WTC11 (cell line): ENCODE results near the gene CDKN1C. TPM values are rescaled to one million over a fixed set of nuclear protein-coding genes. Genes with fewer than 3 reads are reported as not detected.

ENCODE experiments used
- ATAC-seq: fragments of 200-7000 bp; cut with Tn5 transposase; 2 replicates; pipeline ENCODE4 v1.10.0; 2021; ENCODE audit warnings: mild to moderate bottlenecking, moderate library complexity
- CTCF ChIA-PET: fragments of 300-600 bp; sonication (Branson Sonifier 250); formaldehyde crosslinking; loops from one replicate; lab custom pipeline; 2021; ENCODE audit warnings: antibody characterized with exemption; lab: Charles Lee
- POLR2A ChIA-PET: fragments of 350-600 bp; sonication (Branson Sonifier 250); formaldehyde crosslinking; loops from one replicate; lab custom pipeline; 2021; ENCODE audit warnings: antibody characterized with exemption; lab: Charles Lee
- DNase-seq: peaks from one replicate; pipeline ENCODE4 v3.0.0; 2021; ENCODE audit warnings: low spot score
- H3K27ac Mint-ChIP-seq: 2 replicates; pipeline ENCODE4 v1.8.0; 2021; ENCODE audit warnings: mixed read lengths
- H3K27me3 Mint-ChIP-seq: 2 replicates; pipeline ENCODE4 v1.8.0; 2021; ENCODE audit warnings: low read depth, mild to moderate bottlenecking, moderate library complexity, mixed read lengths
- H3K36me3 Mint-ChIP-seq: 2 replicates; pipeline ENCODE4 v1.8.0; 2021; ENCODE audit warnings: mixed read lengths
- H3K4me1 Mint-ChIP-seq: 2 replicates; pipeline ENCODE4 v1.8.0; 2022; ENCODE audit warnings: mixed read lengths
- H3K4me3 Mint-ChIP-seq: 2 replicates; pipeline ENCODE4 v1.8.0; 2021; ENCODE audit warnings: mild to moderate bottlenecking, moderate library complexity, mixed read lengths
- H3K9me3 Mint-ChIP-seq: 2 replicates; pipeline ENCODE4 v1.8.0; 2021; ENCODE audit warnings: mixed read lengths
- ARID4B ChIP-seq: sonication (generic); formaldehyde crosslinking; IDR thresholded peaks from 2 replicates; pipeline ENCODE4 v1.8.0; 2023; ENCODE audit warnings: missing genetic modification reagents, mild to moderate bottlenecking, borderline replicate concordance
- ATF1 ChIP-seq: sonication (generic); formaldehyde crosslinking; IDR thresholded peaks from 2 replicates; pipeline ENCODE4 v1.8.1; 2023; ENCODE audit warnings: mild to moderate bottlenecking, moderate library complexity, missing genetic modification reagents
- ATF3 ChIP-seq: sonication (generic); formaldehyde crosslinking; conservative IDR thresholded peaks from 2 replicates; pipeline ENCODE4 v1.8.1; 2022; ENCODE audit warnings: mild to moderate bottlenecking, missing genetic modification reagents
- CTCF ChIP-seq: fragments of 200-600 bp; IDR thresholded peaks from 2 replicates; pipeline ENCODE4 v1.8.0; 2022; ENCODE audit warnings: antibody characterized with exemption
- ESRRA ChIP-seq: sonication (generic); formaldehyde crosslinking; IDR thresholded peaks from 2 replicates; pipeline ENCODE4 v1.8.1; 2022; ENCODE audit warnings: mild to moderate bottlenecking, missing genetic modification reagents, borderline replicate concordance
- FOXP4 ChIP-seq: sonication (generic); formaldehyde crosslinking; IDR thresholded peaks from 2 replicates; pipeline ENCODE4 v1.8.0; 2022; ENCODE audit warnings: mild to moderate bottlenecking, missing genetic modification reagents
- GRHL2 ChIP-seq: fragments of 250-450 bp; sonication (Bioruptor Pico); IDR thresholded peaks from 2 replicates; pipeline ENCODE4 v1.8.0; 2022; ENCODE audit warnings: mild to moderate bottlenecking, moderate library complexity; ENCODE audit not compliant: insufficient replicate concordance, severe bottlenecking
- HMGXB4 ChIP-seq: sonication (generic); formaldehyde crosslinking; IDR thresholded peaks from 2 replicates; pipeline ENCODE4 v1.8.1; 2023; ENCODE audit warnings: mild to moderate bottlenecking, moderate library complexity, missing genetic modification reagents
- JUN ChIP-seq: sonication (generic); formaldehyde crosslinking; IDR thresholded peaks from 2 replicates; pipeline ENCODE4 v1.8.0; 2023; ENCODE audit warnings: mild to moderate bottlenecking, missing genetic modification reagents
- OVOL2 ChIP-seq: fragments of 250-450 bp; sonication (Bioruptor Pico); IDR thresholded peaks from 2 replicates; pipeline ENCODE4 v1.9.0; 2021; ENCODE audit warnings: mild to moderate bottlenecking, borderline replicate concordance
- SMAD3 ChIP-seq: sonication (generic); formaldehyde crosslinking; IDR thresholded peaks from 2 replicates; pipeline ENCODE4 v1.8.0; 2022; ENCODE audit warnings: missing genetic modification reagents, mild to moderate bottlenecking, borderline replicate concordance
- SMAD4 ChIP-seq: sonication (generic); formaldehyde crosslinking; IDR thresholded peaks from 2 replicates; pipeline ENCODE4 v1.8.0; 2022; ENCODE audit warnings: mild to moderate bottlenecking, missing genetic modification reagents
- SP1 ChIP-seq: sonication (generic); formaldehyde crosslinking; conservative IDR thresholded peaks from 2 replicates; pipeline ENCODE4 v1.8.1; 2022; ENCODE audit warnings: missing genetic modification reagents
- ZBTB21 ChIP-seq: sonication (generic); formaldehyde crosslinking; IDR thresholded peaks from 2 replicates; pipeline ENCODE4 v1.8.1; 2023; ENCODE audit warnings: mild to moderate bottlenecking, missing genetic modification reagents, borderline replicate concordance
- ZBTB43 ChIP-seq: sonication (generic); formaldehyde crosslinking; IDR thresholded peaks from 2 replicates; pipeline ENCODE4 v1.8.1; 2023; ENCODE audit warnings: mild to moderate bottlenecking, missing genetic modification reagents
- ZNF263 ChIP-seq: sonication (generic); formaldehyde crosslinking; IDR thresholded peaks from 2 replicates; pipeline ENCODE4 v1.8.1; 2022; ENCODE audit warnings: low read depth, mild to moderate bottlenecking, moderate library complexity, missing genetic modification reagents
- total RNA-seq: library from RNA; stranded (reverse); gene quantifications from 3 replicates; pipeline ENCODE4 v1.2.3, GENCODE V29; 2021

CDKN1C gene
- total RNA-seq, 1 experiment from 2014 or later = 25.0 TPM

- TF ChIP-seq JUN (no peak), SMAD3 (CRISPR knock-in tag) (no peak), ARID4B (CRISPR knock-in tag) (no peak), SP1 (no peak), OVOL2 (CRISPR knock-in tag) (no peak), ATF3 (CRISPR knock-in tag) (no peak), ZBTB43 (no peak), ZBTB21 (CRISPR knock-in tag) (no peak), FOXP4 (CRISPR knock-in tag) (no peak)
Measured at GRCh38 chr11:2878782-2879181, 6.8 kb downstream of the CDKN1C start (continued).

- Mint-ChIP-seq H3K27me3 (peaks cover 96% of the 10 kb centered on the region), H3K4me3 (no peak overlapping the region), H3K27ac (no peak overlapping the region), H3K36me3 (peaks cover 6% of the 10 kb centered on the region; the same call in 1 of the 2 replicates), H3K9me3 (peaks cover 24% of the 10 kb centered on the region), H3K4me1 (peaks cover 4% of the 10 kb centered on the region)
- ChIA-PET POLR2A (no interaction called here), CTCF (interaction anchor here (1.7 kb wide), 1 partner anchor 15 kb away, joined by 12 read pairs; no protein-coding TSS in a partner anchor)
- no peak for ATAC-seq
- TF ChIP-seq ATF1 (CRISPR knock-in tag) (no peak), ESRRA (CRISPR knock-in tag) (no peak), SP1 (no peak), CTCF (no peak)
- DNase-seq = no peak
Measured at GRCh38 chr11:2877474-2877873, 8.1 kb downstream of the CDKN1C start.

- Mint-ChIP-seq H3K4me3 (no peak overlapping the region), H3K4me1 (peaks cover 16% of the 10 kb centered on the region), H3K9me3 (peaks cover 24% of the 10 kb centered on the region), H3K36me3 (peaks cover 6% of the 10 kb centered on the region; the same call in 1 of the 2 replicates), H3K27me3 (peaks cover 94% of the 10 kb centered on the region), H3K27ac (no peak overlapping the region)
- no peak for ATAC-seq
- CTCF ChIA-PET = interaction anchor here (0.5 to 1.4 kb wide), 2 partner anchors 9 to 23 kb away, joined by 3 to 5 read pairs; no protein-coding TSS in a partner anchor
- POLR2A ChIA-PET = no interaction called here
- no peak for DNase-seq
- TF ChIP-seq ZNF263 (CRISPR knock-in tag) (no peak), ARID4B (CRISPR knock-in tag) (no peak), HMGXB4 (no peak), GRHL2 (no peak), SP1 (no peak), ZBTB21 (CRISPR knock-in tag) (no peak), SMAD4 (CRISPR knock-in tag) (no peak)
Measured at GRCh38 chr11:2874963-2875362, 10.6 kb downstream of the CDKN1C start.
